ENCODE data around the gene ORC5. TPM values are rescaled to one million over a fixed set of nuclear protein-coding genes. Genes with fewer than 3 reads are reported as not detected.

The ORC5 gene
- total RNA-seq, 1 donor from 2014 or later: 19.9 TPM

DNA sequence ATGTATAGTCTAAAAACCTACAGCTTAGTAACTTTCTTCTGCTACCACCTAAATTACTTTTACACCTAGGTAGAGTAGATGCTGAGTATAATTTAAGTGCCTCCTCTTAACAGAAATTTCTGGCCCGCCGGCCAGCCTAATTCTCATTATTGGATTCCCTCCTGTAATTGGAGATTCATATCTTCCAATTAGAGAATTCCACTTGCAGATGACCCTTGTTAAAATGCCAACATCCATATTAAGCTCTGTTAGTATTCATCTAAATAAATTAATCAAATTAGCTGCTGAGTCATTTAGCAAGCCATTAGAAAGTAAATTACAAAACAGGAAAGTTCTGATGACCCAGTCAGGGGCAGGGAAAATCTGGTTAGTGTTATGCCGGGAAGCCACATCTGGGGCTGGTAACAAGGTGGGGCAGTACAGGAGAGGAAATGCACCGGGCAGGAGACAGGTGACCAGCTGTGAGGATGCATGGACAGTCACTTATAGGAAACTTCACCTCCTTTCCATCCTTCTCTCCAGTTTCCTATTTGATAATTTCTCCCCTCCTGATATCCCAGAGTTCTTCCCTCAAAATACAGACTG, 82.8 kb downstream of the ORC5 start:
- peaks cover 0 to 12% of the 10 kb centered on the region in 2 donors for H3K36me3 ChIP-seq
- H3K27me3 ChIP-seq: no peaks in the 10 kb centered on the region
- no peaks in the 10 kb centered on the region for H3K9me3 ChIP-seq
- intact Hi-C loops (cut with DNase I): no loop called here
- no peaks in the 10 kb centered on the region for H3K4me1 ChIP-seq
- no peak overlapping the region for H3K27ac ChIP-seq
- TF ChIP-seq POLR2AphosphoS5 (IDR thresholded peaks at IDR 0.05; ENCODE audit: insufficient read depth in 1 of 2, low read depth in 1 of 2): no peak
- no peak for TF ChIP-seq POLR2A (IDR thresholded peaks at IDR 0.05)
- no peak for TF ChIP-seq CTCF (IDR thresholded peaks at IDR 0.05)
- H3K4me3 ChIP-seq: no peak overlapping the region
- DNase-seq (ENCODE audit: extremely low spot score in 2 of 2): no peak

GRCh38 chr7:104124469-104124868, 83.3 kb downstream of the ORC5 start:
- no peak overlapping the region for H3K27ac ChIP-seq
- no peaks in the 10 kb centered on the region for H3K27me3 ChIP-seq
- H3K9me3 ChIP-seq: no peaks in the 10 kb centered on the region

GRCh38 chr7:104123786-104124185, 84.0 kb downstream of the ORC5 start:
- DNase-seq (ENCODE audit: extremely low spot score in 2 of 2): no peak
- Histone ChIP-seq H3K27me3 (no peaks in the 10 kb centered on the region), H3K36me3 (peaks cover 0 to 6% of the 10 kb centered on the region in 2 donors), H3K9me3 (no peaks in the 10 kb centered on the region), H3K27ac (no peak overlapping the region), H3K4me1 (no peaks in the 10 kb centered on the region), H3K4me3 (no peak overlapping the region)
- intact Hi-C loops (cut with DNase I): no loop called here
- TF ChIP-seq CTCF (IDR thresholded peaks at IDR 0.05): no peak
- TF ChIP-seq POLR2AphosphoS5 (IDR thresholded peaks at IDR 0.05; ENCODE audit: insufficient read depth in 1 of 2, low read depth in 1 of 2): no peak
- TF ChIP-seq POLR2A (IDR thresholded peaks at IDR 0.05): no peak

More at GRCh38 chr7:104124469-104124868, 83.3 kb downstream of the ORC5 start:
- intact Hi-C loops (cut with DNase I): no loop called here
- peaks cover 0 to 7% of the 10 kb centered on the region in 2 donors for H3K36me3 ChIP-seq
- H3K4me3 ChIP-seq: no peak overlapping the region
- no peaks in the 10 kb centered on the region for H3K4me1 ChIP-seq
- DNase-seq (ENCODE audit: extremely low spot score in 2 of 2): no peak
- TF ChIP-seq POLR2A (IDR thresholded peaks at IDR 0.05) (no peak), POLR2AphosphoS5 (IDR thresholded peaks at IDR 0.05; ENCODE audit: insufficient read depth in 1 of 2, low read depth in 1 of 2) (no peak), CTCF (IDR thresholded peaks at IDR 0.05) (no peak)

DNA sequence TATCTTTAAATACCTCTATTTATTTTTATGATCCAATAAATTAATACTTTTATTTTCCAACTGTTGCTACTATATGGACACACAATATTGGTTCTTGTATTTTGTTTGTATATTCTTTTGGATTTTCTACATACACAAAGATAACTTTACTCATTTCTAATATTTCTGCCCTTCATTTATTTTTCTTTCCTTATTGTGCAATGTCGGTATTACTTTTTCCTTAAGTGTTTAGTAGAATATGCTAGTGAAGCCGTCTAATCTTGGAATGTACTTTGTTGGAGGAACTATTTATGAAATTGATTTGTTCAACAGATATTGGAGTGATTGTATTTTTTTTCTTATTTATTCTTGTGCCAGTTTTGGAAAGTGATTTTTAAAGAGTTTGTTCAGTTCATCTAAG, 94.0 kb downstream of the ORC5 start:
- Histone ChIP-seq H3K27me3 (no peaks in the 10 kb centered on the region), H3K9me3 (no peaks in the 10 kb centered on the region), H3K4me3 (no peak overlapping the region), H3K36me3 (no peaks in the 10 kb centered on the region), H3K27ac (no peak overlapping the region), H3K4me1 (no peaks in the 10 kb centered on the region)
- no peak for DNase-seq (ENCODE audit: extremely low spot score in 2 of 2)
- intact Hi-C loops (cut with DNase I): no loop called here
- TF ChIP-seq POLR2AphosphoS5 (IDR thresholded peaks at IDR 0.05; ENCODE audit: insufficient read depth in 1 of 2, low read depth in 1 of 2) (no peak), POLR2A (IDR thresholded peaks at IDR 0.05) (no peak), CTCF (IDR thresholded peaks at IDR 0.05) (no peak)

DNA sequence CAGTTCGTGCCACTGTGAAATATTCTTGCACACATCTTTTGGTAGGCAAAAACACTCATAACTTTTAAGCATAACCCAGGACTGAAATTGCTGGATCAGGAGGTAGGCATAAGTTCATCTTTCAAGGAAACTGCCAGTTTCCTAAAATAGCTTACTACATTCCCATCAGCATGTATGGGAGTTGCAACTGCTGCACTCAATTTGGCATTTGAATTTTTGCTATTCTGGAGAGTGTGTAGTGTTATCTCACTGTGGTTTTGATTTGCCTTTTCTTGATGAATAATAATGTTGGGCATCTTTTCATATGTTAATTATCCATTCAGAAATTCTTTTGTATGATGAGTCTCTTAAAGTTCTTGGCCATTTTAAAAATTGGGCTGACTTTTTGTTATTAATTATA, 95.2 kb downstream of the ORC5 start:
- DNase-seq (ENCODE audit: extremely low spot score in 2 of 2): no peak
- H3K27me3 ChIP-seq: no peaks in the 10 kb centered on the region
- no peaks in the 10 kb centered on the region for H3K4me1 ChIP-seq
- H3K4me3 ChIP-seq: no peak overlapping the region
- TF ChIP-seq POLR2A (IDR thresholded peaks at IDR 0.05) (no peak), POLR2AphosphoS5 (IDR thresholded peaks at IDR 0.05; ENCODE audit: insufficient read depth in 1 of 2, low read depth in 1 of 2) (no peak), CTCF (IDR thresholded peaks at IDR 0.05) (no peak)
- no peaks in the 10 kb centered on the region for H3K9me3 ChIP-seq
- intact Hi-C loops (cut with DNase I): no loop called here
- no peaks in the 10 kb centered on the region for H3K36me3 ChIP-seq
- no peak overlapping the region for H3K27ac ChIP-seq

Data from vagina (tissue), 2 donors.